IPS-NIHi11 (cell line): ENCODE measurements around the gene SH3PXD2B.
"Not testable (repeated sequence)": the region's sequence is repeated elsewhere in the genome, so short reads cannot be mapped to it uniquely, and the experiment has no call there.

ENCODE experiments used
- DNase-seq: peaks from one replicate; pipeline ENCODE4 v3.0.0; 2012; ENCODE audit warnings: mixed read lengths, low spot score

SH3PXD2B gene

GRCh38 chr5:172294831-172295230 lies 159.5 kb downstream of the SH3PXD2B start:
- DNase-seq = no peak

GRCh38 chr5:172293745-172294342 lies 160.5 kb downstream of the SH3PXD2B start:
- no peak for DNase-seq

GRCh38 chr5:172293054-172293744 lies 161.1 kb downstream of the SH3PXD2B start:
- peak; percentile 65 for DNase-seq

- not testable (repeated sequence) for DNase-seq
These were observed 162.5 kb downstream of the SH3PXD2B start for GRCh38 chr5:172291837-172292236.

GRCh38 chr5:172288465-172288864 lies 165.9 kb downstream of the SH3PXD2B start:
- no peak for DNase-seq

- DNase-seq = not testable (repeated sequence)
These were observed 167.2 kb downstream of the SH3PXD2B start for GRCh38 chr5:172287140-172287539.

- no peak for DNase-seq
These were observed 168.8 kb downstream of the SH3PXD2B start for GRCh38 chr5:172285226-172286143.

GRCh38 chr5:172284611-172284980 lies 169.7 kb downstream of the SH3PXD2B start:
- DNase-seq = no peak

- peak; percentile 98 for DNase-seq
These were observed 170.3 kb downstream of the SH3PXD2B start for GRCh38 chr5:172283862-172284610.

- DNase-seq = peak; percentile 93
These were observed 171.1 kb downstream of the SH3PXD2B start, which contains the start of gene UBTD2 for GRCh38 chr5:172283020-172283861. UBTD2 (minus strand) TSS chr5:172283764; CDS start chr5:172283665, 99 bp downstream.

- no peak for DNase-seq
These were observed 171.9 kb downstream of the SH3PXD2B start for GRCh38 chr5:172282272-172283019.

- DNase-seq = no peak
These were observed 173.0 kb downstream of the SH3PXD2B start for GRCh38 chr5:172281346-172281745.

GRCh38 chr5:172280929-172281328 lies 173.4 kb downstream of the SH3PXD2B start:
- DNase-seq = no peak

GRCh38 chr5:172280317-172280716 lies 174.0 kb downstream of the SH3PXD2B start:
- no peak for DNase-seq

GRCh38 chr5:172278356-172278755 lies 176.0 kb downstream of the SH3PXD2B start:
- DNase-seq = no peak

- DNase-seq = no peak
These were observed 178.1 kb downstream of the SH3PXD2B start for GRCh38 chr5:172276214-172276613.
